H1 (cell line): ENCODE results near the gene ACAP3. TPM values are rescaled to one million over a fixed set of nuclear protein-coding genes. Genes with fewer than 3 reads are reported as not detected.
A peak's percentile ranks its signal among the peaks of the same experiment; 100 is the strongest.

Experiments
- CTCF ChIA-PET: fragments of 300-600 bp; sonication (Branson Sonifier 250); formaldehyde crosslinking; loops from one replicate; lab custom pipeline; 2021; ENCODE audit not compliant: partially characterized antibody; lab: Charles Lee
- POLR2A ChIA-PET: fragments of 300-600 bp; sonication (Branson Sonifier 250); formaldehyde crosslinking; loops from one replicate; lab custom pipeline; 2021; ENCODE audit warnings: inconsistent platforms; ENCODE audit not compliant: partially characterized antibody; lab: Charles Lee
- DNase-seq, 2 experiments: peaks; one replicate each; pipeline versions ENCODE4 v3.0.0 to v3.0.0-alpha.2; 2010 to 2022; ENCODE audit warnings: low spot score in 2 of 2, low read depth in 1 of 2, mixed read lengths in 1 of 2
- FAIRE-seq: peaks from 2 replicates; lab custom pipeline; 2011; peaks lifted over from hg19 to GRCh38; lab: Jason Lieb, UNC
- H2AFZ ChIP-seq: 2 replicates; pipeline ENCODE4 v1.8.1; 2012; ENCODE audit warnings: low read length, inconsistent platforms
- H2AK5ac ChIP-seq: 2 replicates; pipeline ENCODE4 v1.6.1; 2013; ENCODE audit warnings: low read depth, low read length
- H2BK120ac ChIP-seq: replicated peaks from 2 replicates; pipeline ENCODE3; 2013; ENCODE audit warnings: low read depth, low read length, inconsistent platforms
- H2BK12ac ChIP-seq: 2 replicates; pipeline ENCODE4 v1.6.1; 2013; ENCODE audit warnings: low read depth, low read length
- H2BK15ac ChIP-seq: 2 replicates; pipeline ENCODE4 v1.6.1; 2013; ENCODE audit warnings: low read length
- H2BK20ac ChIP-seq: 2 replicates; pipeline ENCODE4 v1.6.1; 2013; ENCODE audit warnings: low read length
- H2BK5ac ChIP-seq: 2 replicates; pipeline ENCODE4 v1.6.1; 2013; ENCODE audit warnings: low read depth, low read length
- H3K14ac ChIP-seq: 2 replicates; pipeline ENCODE4 v1.6.1; 2013; ENCODE audit warnings: inconsistent platforms; ENCODE audit not compliant: insufficient read length
- H3K18ac ChIP-seq: 2 replicates; pipeline ENCODE4 v1.6.1; 2013; ENCODE audit warnings: low read length; ENCODE audit errors: extremely low read depth
- H3K23ac ChIP-seq: 2 replicates; pipeline ENCODE4 v1.6.1; 2013; ENCODE audit warnings: inconsistent platforms; ENCODE audit not compliant: insufficient read length
- H3K23me2 ChIP-seq: 2 replicates; pipeline ENCODE4 v1.6.1; 2013; ENCODE audit warnings: low read depth, low read length
- H3K27ac ChIP-seq: 2 replicates; pipeline ENCODE4 v1.6.1; 2011; ENCODE audit warnings: low read depth, low read length, inconsistent platforms
- H3K27me3 ChIP-seq, 4 experiments: replicated peaks in 1 of 4; 1 replicate in 1 of 4; 2 replicates in 3 of 4; pipeline versions ENCODE4 v1.6.1 to v1.8.1; 2011 to 2013; ENCODE audit warnings: low read length in 3 of 4, mild to moderate bottlenecking in 3 of 4, inconsistent platforms in 2 of 4, mixed read lengths in 2 of 4, moderate library complexity in 1 of 4; ENCODE audit not compliant: control insufficient read depth in 3 of 4, insufficient read depth in 3 of 4; ENCODE audit errors: extremely low read depth in 1 of 4
- H3K36me3 ChIP-seq, 4 experiments: 2 replicates each; pipeline versions ENCODE4 v1.6.1 to v1.8.1; 2011 to 2013; ENCODE audit warnings: mild to moderate bottlenecking in 4 of 4, low read length in 3 of 4, moderate library complexity in 2 of 4, control low read depth in 1 of 4, inconsistent platforms in 1 of 4; ENCODE audit not compliant: insufficient read depth in 4 of 4, control insufficient read depth in 2 of 4
- H3K4ac ChIP-seq: replicated peaks from 2 replicates; pipeline ENCODE3; 2013; ENCODE audit warnings: low read length, low read depth, mixed read lengths, inconsistent platforms; ENCODE audit not compliant: insufficient read length
- H3K4me1 ChIP-seq, 4 experiments: replicated peaks in 1 of 4; 1 replicate in 1 of 4; 2 replicates in 3 of 4; pipeline versions ENCODE4 v1.6.1 to v1.8.1; 2011 to 2013; ENCODE audit warnings: low read length in 3 of 4, inconsistent platforms in 2 of 4, mixed read lengths in 1 of 4; ENCODE audit not compliant: insufficient read depth in 4 of 4, control insufficient read depth in 3 of 4
- H3K4me2 ChIP-seq, 2 experiments: 2 replicates each; pipeline versions ENCODE4 v1.6.1 to v1.8.1; 2011 to 2013; ENCODE audit warnings: low read depth in 2 of 2, low read length in 2 of 2, control low read depth in 1 of 2, inconsistent platforms in 1 of 2, mild to moderate bottlenecking in 1 of 2; ENCODE audit not compliant: insufficient read depth in 1 of 2
- H3K4me3 ChIP-seq, 4 experiments: fragments of 200-600, 300-600 bp in 1 of 4; sonication (generic), shearing (Covaris generic), sonication (Bioruptor Twin) in 1 of 4; 2 replicates each; pipeline versions ENCODE4 v1.5.1 to v1.8.1; 2011 to 2016; ENCODE audit warnings: low read length in 4 of 4, low read depth in 3 of 4, control low read depth in 2 of 4, inconsistent platforms in 2 of 4, mild to moderate bottlenecking in 2 of 4, mixed read lengths in 1 of 4, moderate library complexity in 1 of 4; ENCODE audit not compliant: insufficient read depth in 2 of 4; ENCODE audit errors: extremely low read depth in 1 of 4
- H3K56ac ChIP-seq: replicated peaks from 2 replicates; pipeline ENCODE3; 2013; ENCODE audit warnings: low read depth, mild to moderate bottlenecking, mixed read lengths, low read length, inconsistent platforms; ENCODE audit not compliant: insufficient read length
- H3K79me1 ChIP-seq: 2 replicates; pipeline ENCODE4 v1.6.1; 2013; ENCODE audit warnings: low read depth, low read length, control low read depth
- H3K79me2 ChIP-seq, 2 experiments: 2 replicates each; pipeline versions ENCODE4 v1.6.1 to v1.8.1; 2012 to 2013; ENCODE audit warnings: low read length in 2 of 2, mild to moderate bottlenecking in 2 of 2, inconsistent platforms in 1 of 2; ENCODE audit not compliant: insufficient read depth in 2 of 2, control insufficient read depth in 1 of 2
- H3K9ac ChIP-seq, 4 experiments: replicated peaks in 1 of 4; 1 replicate in 1 of 4; 2 replicates in 3 of 4; pipeline versions ENCODE4 v1.6.1 to v1.8.1; 2011 to 2013; ENCODE audit warnings: low read depth in 3 of 4, low read length in 3 of 4, control low read depth in 2 of 4, mild to moderate bottlenecking in 2 of 4, moderate library complexity in 2 of 4, inconsistent platforms in 1 of 4; ENCODE audit errors: extremely low read depth in 1 of 4
- H3K9me3 ChIP-seq, 2 experiments: 2 replicates each; pipeline versions ENCODE4 v1.6.1 to v1.8.1; 2012 to 2013; ENCODE audit warnings: mild to moderate bottlenecking in 2 of 2, moderate library complexity in 2 of 2, control low read depth in 1 of 2, inconsistent platforms in 1 of 2, low read depth in 1 of 2, low read length in 1 of 2, mixed read lengths in 1 of 2; ENCODE audit not compliant: insufficient read depth in 2 of 2
- H4K20me1 ChIP-seq, 2 experiments: replicated peaks in 1 of 2; 2 replicates each; pipeline versions ENCODE3 to v1.8.1; 2011 to 2013; ENCODE audit warnings: inconsistent platforms in 2 of 2, low read length in 2 of 2, mild to moderate bottlenecking in 1 of 2; ENCODE audit not compliant: insufficient read depth in 2 of 2, control insufficient read depth in 1 of 2
- H4K5ac ChIP-seq: 2 replicates; pipeline ENCODE4 v1.6.1; 2013; ENCODE audit warnings: low read length, low read depth, mixed read lengths, inconsistent platforms; ENCODE audit not compliant: insufficient read length
- H4K8ac ChIP-seq: 2 replicates; pipeline ENCODE4 v1.8.0; 2013; ENCODE audit warnings: mild to moderate bottlenecking, moderate library complexity, low read length, inconsistent platforms; ENCODE audit not compliant: insufficient read depth; ENCODE audit errors: extremely low read depth
- H4K91ac ChIP-seq: replicated peaks from 2 replicates; pipeline ENCODE3; 2013; ENCODE audit warnings: low read length, mixed read lengths, inconsistent platforms; ENCODE audit not compliant: insufficient read length
- WGBS, 2 experiments: shearing (Covaris generic) in 1 of 2; methylation state at CpG; one replicate each; pipeline versions ENCODE4 v1.1.6 to v1.1.7; 2013 to 2015; ENCODE audit warnings: low lambda C conversion rate in 2 of 2, mixed read lengths in 2 of 2, inconsistent platforms in 1 of 2, low coverage in 1 of 2, missing lambda C conversion rate in 1 of 2; ENCODE audit not compliant: insufficient replicate concordance in 2 of 2, insufficient coverage in 1 of 2, insufficient read length in 1 of 2; ENCODE audit errors: extremely low coverage in 1 of 2, missing lambda C conversion rate in 1 of 2; 5-methylcytosine and 5-hydroxymethylcytosine counted together
- polyA plus RNA-seq, 7 experiments: library from polyadenylated mRNA; depleted of rRNA in 3 of 7; stranded (reverse) in 5 of 7; unstranded in 2 of 7; fragments of >200 nt in 5 of 7; fragments of 200-250 nt in 2 of 7; gene quantifications; 1 replicate in 5 of 7; 2 replicates in 1 of 7; 4 replicates in 1 of 7; pipeline versions ENCODE4 v1.2.1 to v1.2.3, GENCODE V29; 2011 to 2013; ENCODE audit warnings: missing spikeins in 2 of 7, mixed read lengths in 2 of 7
- total RNA-seq: library from RNA; stranded (reverse); fragmentation: NEBNext Ultra II Directional; extraction: Animal tissue kit (Norgen Biotek cat#: 25700); gene quantifications from 2 replicates; pipeline ENCODE4 v1.2.1, GENCODE V29; 2021

The ACAP3 gene
- total and polyA plus RNA-seq, 2 of the 8 experiments (the other 6 are each of a cell fraction or from before 2014, with no cell fraction given): 14.8 to 28.3 TPM

DNA sequence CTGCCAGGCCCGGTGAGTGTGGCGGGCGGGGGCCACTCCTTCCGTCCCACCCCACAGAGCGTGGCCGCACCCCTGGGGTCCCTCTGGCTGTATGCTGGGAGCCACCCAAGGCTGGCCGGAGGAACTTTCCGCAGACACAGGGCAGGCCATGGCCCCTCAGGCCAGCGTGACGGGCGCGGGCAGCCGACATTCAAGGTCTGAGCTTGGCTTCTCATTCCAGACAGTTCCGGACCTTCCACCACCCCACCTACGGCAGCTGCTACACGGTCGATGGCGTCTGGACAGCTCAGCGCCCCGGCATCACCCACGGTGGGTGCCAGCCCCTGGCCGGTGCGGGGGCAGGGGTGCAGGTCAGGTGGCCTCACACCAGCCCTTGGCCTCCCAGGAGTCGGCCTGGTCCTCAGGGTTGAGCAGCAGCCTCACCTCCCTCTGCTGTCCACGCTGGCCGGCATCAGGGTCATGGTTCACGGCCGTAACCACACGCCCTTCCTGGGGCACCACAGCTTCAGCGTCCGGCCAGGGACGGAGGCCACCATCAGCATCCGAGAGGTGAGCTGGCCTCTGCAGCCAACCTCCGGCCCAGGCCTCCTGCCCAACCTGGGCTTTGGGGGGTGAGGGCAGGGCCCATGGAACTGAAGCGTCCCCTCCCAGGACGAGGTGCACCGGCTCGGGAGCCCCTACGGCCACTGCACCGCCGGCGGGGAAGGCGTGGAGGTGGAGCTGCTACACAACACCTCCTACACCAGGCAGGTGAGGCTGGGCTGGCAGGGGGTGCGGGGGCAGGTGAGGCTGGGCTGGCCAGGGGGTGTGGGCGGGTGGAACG, 20.2 kb downstream of the ACAP3 start:
- POLR2A ChIA-PET: interaction anchor here (1.0 to 1.2 kb wide), 3 partner anchors 9 to 65 kb away, joined by 3 to 4 read pairs (median 3); no protein-coding TSS in a partner anchor

More for the DNA sequence above, 20.2 kb downstream of the ACAP3 start:
- Histone ChIP-seq H3K9ac (no peak overlapping the region), H3K14ac (no peak overlapping the region), H3K4me1 (peaks cover 0 to 6% (median under 1%) of the 10 kb centered on the region in 4 experiments; a peak in 2 of 7 replicates), H3K36me3 (no peaks in the 10 kb centered on the region), H2BK15ac (peak overlapping the region; percentile 53; the same call in 1 of the 2 replicates), H4K20me1 (no peaks in the 10 kb centered on the region), H3K23me2 (no peaks in the 10 kb centered on the region), H2AFZ (no peak overlapping the region), H3K4ac (no peak overlapping the region), H3K79me1 (no peaks in the 10 kb centered on the region), H3K9me3 (peaks cover 0 to 2% of the 10 kb centered on the region in 2 experiments; a peak in 1 of 4 replicates), H3K18ac (no peak overlapping the region; the same call in 1 of the 2 replicates), H3K56ac (no peak overlapping the region), H3K4me2 (no peak overlapping the region), H3K27ac (no peak overlapping the region), H2BK120ac (no peak overlapping the region), H2BK12ac (0 out of 2 replicates have a peak overlapping the region, but pooled peaks have one; percentile 68), H4K91ac (peak overlapping the region; percentile 40), H2AK5ac (0 out of 2 replicates have a peak overlapping the region, but pooled peaks have one; percentile 13), H4K5ac (no peak overlapping the region), H2BK5ac (no peak overlapping the region), H2BK20ac (no peak overlapping the region), H4K8ac (peak overlapping the region; percentile 68), H3K23ac (no peak overlapping the region), H3K4me3 (no peak overlapping the region), H3K27me3 (0 out of 7 replicates have a peak, but pooled peaks cover 0 to 2% (median 0%) of the 10 kb centered on the region in 4 experiments), H3K79me2 (no peaks in the 10 kb centered on the region)
- no peak for DNase-seq
- CTCF ChIA-PET: interaction anchor here (1.2 to 1.5 kb wide), 4 partner anchors 13 to 61 kb away, joined by 3 to 4 read pairs (median 4); no protein-coding TSS in a partner anchor
- no peak for FAIRE-seq
- 88% methylated on average over 35 of the region's 46 CpGs; no CpG with 5 or more reads in 1 of the 2 experiments for WGBS, 2 experiments
